Ishikawa (cell line): ENCODE data around the gene ATP9A.
A peak's percentile ranks its signal among the peaks of the same experiment; 100 is the strongest.

Experiments
- CEBPB ChIP-seq: IDR thresholded peaks from 2 replicates; pipeline ENCODE4 v1.6.1; 2012
- CREB1 ChIP-seq: IDR thresholded peaks from 2 replicates; pipeline ENCODE4 v1.6.1; 2012; ENCODE audit warnings: low read depth
- EGR1 ChIP-seq: IDR thresholded peaks from 2 replicates; pipeline ENCODE4 v1.6.1; 2012
- EP300 ChIP-seq: IDR thresholded peaks from 2 replicates; pipeline ENCODE4 v1.6.1; 2012; ENCODE audit warnings: borderline replicate concordance
- FOXM1 ChIP-seq: IDR thresholded peaks from 2 replicates; pipeline ENCODE4 v1.6.1; 2012; ENCODE audit warnings: low read depth, borderline replicate concordance
- MAX ChIP-seq: IDR thresholded peaks from 2 replicates; pipeline ENCODE4 v1.6.1; 2012
- NFIC ChIP-seq: IDR thresholded peaks from 2 replicates; pipeline ENCODE4 v1.6.1; 2012
- RAD21 ChIP-seq: IDR thresholded peaks from 2 replicates; pipeline ENCODE4 v1.6.1; 2012; ENCODE audit warnings: low read depth
- REST ChIP-seq: IDR thresholded peaks from 2 replicates; pipeline ENCODE4 v1.6.1; 2012; ENCODE audit warnings: low read depth, mild to moderate bottlenecking
- TAF1 ChIP-seq: IDR thresholded peaks from 2 replicates; pipeline ENCODE4 v1.6.1; 2012; ENCODE audit warnings: low read depth, mild to moderate bottlenecking
- TCF12 ChIP-seq: IDR thresholded peaks from 2 replicates; pipeline ENCODE4 v1.6.1; 2012; ENCODE audit warnings: low read depth
- TEAD4 ChIP-seq: IDR thresholded peaks from 2 replicates; pipeline ENCODE4 v1.6.1; 2012
- USF1 ChIP-seq: IDR thresholded peaks from 2 replicates; pipeline ENCODE4 v1.6.1; 2012
- YY1 ChIP-seq: IDR thresholded peaks from 2 replicates; pipeline ENCODE4 v1.6.1; 2012; ENCODE audit warnings: low read depth
- ZBTB7A ChIP-seq: IDR thresholded peaks from 2 replicates; pipeline ENCODE4 v1.6.1; 2012; ENCODE audit warnings: low read depth

The ATP9A gene

GRCh38 chr20:51767867-51768758 is at the start of gene ATP9A:
Gene ATP9A, minus strand, starts transcription at chr20:51768390. Its CDS starts 21 bp downstream, at chr20:51768369.
- TF ChIP-seq TCF12 (0 out of 2 replicates have a peak, but pooled peaks have one; percentile 15), CREB1 (no peak)

- TF ChIP-seq TCF12 (no peak), CREB1 (no peak), USF1 (no peak), TAF1 (no peak), FOXM1 (no peak), REST (no peak), EGR1 (no peak), TEAD4 (no peak), EP300 (no peak), ZBTB7A (no peak), CEBPB (no peak)
These were observed 47.3 kb upstream of the ATP9A start for GRCh38 chr20:51815383-51816076.

- TF ChIP-seq RAD21 (no peak), ZBTB7A (no peak), TCF12 (no peak), CREB1 (no peak), EP300 (no peak), CEBPB (no peak)
These were observed 44.7 kb upstream of the ATP9A start for GRCh38 chr20:51812861-51813260.

- TF ChIP-seq YY1: no peak
- no peak for TF ChIP-seq RAD21
- TF ChIP-seq FOXM1: no peak
- no peak for TF ChIP-seq USF1
- TF ChIP-seq EP300: no peak
- TF ChIP-seq CEBPB: no peak
- no peak for TF ChIP-seq REST
- no peak for TF ChIP-seq TAF1
- no peak for TF ChIP-seq MAX
- TF ChIP-seq ZBTB7A: no peak
- TF ChIP-seq NFIC: no peak
- TF ChIP-seq TEAD4: no peak
- no peak for TF ChIP-seq CREB1
- no peak for TF ChIP-seq EGR1
- TF ChIP-seq TCF12: no peak
These were observed 43.4 kb upstream of the ATP9A start for GRCh38 chr20:51811514-51812128.

- TF ChIP-seq RAD21 (no peak), TEAD4 (no peak), TCF12 (no peak), USF1 (no peak), TAF1 (no peak), REST (no peak), CEBPB (no peak), YY1 (no peak), ZBTB7A (no peak), FOXM1 (no peak), NFIC (no peak), EP300 (no peak), CREB1 (no peak), EGR1 (no peak), MAX (no peak)
These were observed 42.8 kb upstream of the ATP9A start for GRCh38 chr20:51811042-51811355.
